Neural cell (in vitro differentiated cells): ENCODE results near the gene IQCK. TPM values are rescaled to one million over a fixed set of nuclear protein-coding genes. Genes with fewer than 3 reads are reported as not detected.

Experiments used
- H2AFZ ChIP-seq: fragments of 200-600, 300-800 bp; sonication (generic), shearing (Covaris generic); 2 replicates; pipeline ENCODE4 v1.6.0; 2014; ENCODE audit warnings: low read depth, mild to moderate bottlenecking, antibody characterized with exemption, low read length, moderate library complexity
- H3F3A ChIP-seq: fragments of 200-600 bp; shearing (Covaris generic); 2 replicates; pipeline ENCODE4 v1.6.1; 2016; ENCODE audit warnings: mild to moderate bottlenecking, moderate library complexity, mixed read lengths, antibody characterized with exemption, low read length; ENCODE audit not compliant: insufficient read depth, poor library complexity, severe bottlenecking
- H3K27ac ChIP-seq: fragments of 200-600, 300-800 bp; sonication (generic), shearing (Covaris generic); 2 replicates; pipeline ENCODE4 v1.5.1; 2014; ENCODE audit warnings: mild to moderate bottlenecking, low read length, moderate library complexity
- H3K27me3 ChIP-seq: fragments of 300-800, 200-600 bp; sonication (generic), shearing (Covaris generic); 2 replicates; pipeline ENCODE4 v1.6.0; 2014; ENCODE audit warnings: mild to moderate bottlenecking, low read depth, low read length, moderate library complexity; ENCODE audit not compliant: insufficient read depth
- H3K36me3 ChIP-seq: fragments of 300-800, 200-600 bp; sonication (generic), shearing (Covaris generic); 2 replicates; pipeline ENCODE4 v1.5.1; 2014; ENCODE audit warnings: mild to moderate bottlenecking, antibody characterized with exemption, low read length, moderate library complexity; ENCODE audit not compliant: insufficient read depth
- H3K4me2 ChIP-seq: fragments of 300-800, 200-600 bp; sonication (generic), shearing (Covaris generic); 2 replicates; pipeline ENCODE4 v1.6.0; 2014; ENCODE audit warnings: mild to moderate bottlenecking, low read length
- H3K4me3 ChIP-seq: fragments of 300-800, 200-600 bp; sonication (generic), shearing (Covaris generic); 2 replicates; pipeline ENCODE4 v1.5.1; 2014; ENCODE audit warnings: mild to moderate bottlenecking, low read length, moderate library complexity
- H3K79me2 ChIP-seq: fragments of 200-600 bp; shearing (Covaris generic); replicated peaks from 2 replicates; pipeline ENCODE4 v1.6.0; 2014; ENCODE audit warnings: mild to moderate bottlenecking, low read length, moderate library complexity; ENCODE audit not compliant: insufficient read depth
- H3K9ac ChIP-seq: fragments of 300-800, 200-600 bp; sonication (generic), shearing (Covaris generic); 2 replicates; pipeline ENCODE4 v1.6.1; 2016; ENCODE audit warnings: mild to moderate bottlenecking, low read length, mixed read lengths
- H3K9me2 ChIP-seq: fragments of 200-600 bp; shearing (Covaris generic); 2 replicates; pipeline ENCODE4 v1.6.1; 2016; ENCODE audit warnings: mild to moderate bottlenecking, low read length, mixed read lengths; ENCODE audit not compliant: insufficient read depth
- H3K9me3 ChIP-seq: fragments of 200-600, 300-800 bp; sonication (generic), shearing (Covaris generic); 2 replicates; pipeline ENCODE4 v1.6.1; 2016; ENCODE audit warnings: mild to moderate bottlenecking, mixed run types, low read length, moderate library complexity, mixed read lengths
- H4K20me1 ChIP-seq: fragments of 200-600 bp; shearing (Covaris generic); 2 replicates; pipeline ENCODE4 v1.6.1; 2016; ENCODE audit warnings: mild to moderate bottlenecking, mixed run types; ENCODE audit not compliant: insufficient read depth
- EP300 ChIP-seq: fragments of 450-650 bp; conservative IDR thresholded peaks from 2 replicates; pipeline ENCODE4 v1.6.1; 2014; ENCODE audit warnings: antibody characterized with exemption, mild to moderate bottlenecking, moderate library complexity; ENCODE audit not compliant: poor library complexity, severe bottlenecking
- EZH2 ChIP-seq: fragments of 200-600, 300-800 bp; shearing (Covaris generic), sonication (generic); IDR thresholded peaks from 2 replicates; pipeline ENCODE4 v1.6.1; 2014; ENCODE audit warnings: antibody characterized with exemption, low read length, borderline replicate concordance, mild to moderate bottlenecking; ENCODE audit not compliant: insufficient read depth, poor library complexity, severe bottlenecking
- MXI1 ChIP-seq: fragments of 450-650 bp; conservative IDR thresholded peaks from 2 replicates; pipeline ENCODE4 v1.6.1; 2014; ENCODE audit warnings: antibody characterized with exemption, mild to moderate bottlenecking; ENCODE audit not compliant: poor library complexity, severe bottlenecking
- POLR2AphosphoS5 ChIP-seq: IDR thresholded peaks from 2 replicates; pipeline ENCODE4 v1.6.1; 2012
- RAD21 ChIP-seq: fragments of 450-650 bp; conservative IDR thresholded peaks from 2 replicates; pipeline ENCODE4 v1.6.1; 2014; ENCODE audit warnings: antibody characterized with exemption, mild to moderate bottlenecking, moderate library complexity
- SMC3 ChIP-seq: fragments of 450-650 bp; conservative IDR thresholded peaks from 2 replicates; pipeline ENCODE4 v1.6.1; 2014; ENCODE audit warnings: antibody characterized with exemption, mild to moderate bottlenecking, moderate library complexity; ENCODE audit not compliant: poor library complexity
- TAF1 ChIP-seq: IDR thresholded peaks from 2 replicates; pipeline ENCODE4 v1.6.1; 2012; ENCODE audit warnings: low read depth
- polyA plus RNA-seq: library from polyadenylated mRNA; depleted of rRNA; stranded (reverse); fragments of >200 nt; gene quantifications from 2 replicates; pipeline ENCODE4 v1.2.3, GENCODE V29; 2014
- TF ChIP-seq, protein P1 (sequence below): fragments of 450-650 bp; IDR thresholded peaks from 2 replicates; pipeline ENCODE4 v1.5.1; 2014; ENCODE audit warnings: antibody characterized with exemption, mild to moderate bottlenecking, moderate library complexity; ENCODE audit not compliant: poor library complexity, severe bottlenecking
- TF ChIP-seq, protein P2 (sequence below): IDR thresholded peaks from 2 replicates; pipeline ENCODE4 v1.6.1; 2012; ENCODE audit warnings: borderline replicate concordance

IQCK gene
- polyA plus RNA-seq, 1 donor from 2014 or later: 10.2 TPM

DNA sequence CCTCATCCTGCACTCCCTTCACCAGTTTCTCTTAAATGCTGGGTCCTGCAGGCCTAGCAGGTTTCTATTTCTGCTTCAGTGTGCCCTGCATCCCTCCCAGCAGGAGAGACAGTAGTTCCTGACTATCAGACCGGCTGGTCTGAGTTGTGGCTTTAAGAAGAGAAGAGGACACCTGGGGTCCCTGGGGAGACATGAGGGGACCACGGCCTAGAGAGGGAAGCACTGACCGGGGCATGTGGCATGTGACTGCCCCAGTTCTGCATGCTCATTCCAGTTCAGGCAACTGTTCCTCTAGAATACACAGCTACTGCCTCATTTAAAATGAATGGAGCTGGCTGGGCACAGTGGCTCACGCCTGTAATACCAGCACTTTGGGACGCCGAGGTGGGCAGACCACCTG, 105.3 kb downstream of the IQCK start:
- TF ChIP-seq SMC3 (no peak), EZH2 (no peak), MXI1 (no peak), POLR2AphosphoS5 (no peak), TAF1 (no peak), RAD21 (no peak), EP300 (no peak)
- TF ChIP-seq, protein P1, sequence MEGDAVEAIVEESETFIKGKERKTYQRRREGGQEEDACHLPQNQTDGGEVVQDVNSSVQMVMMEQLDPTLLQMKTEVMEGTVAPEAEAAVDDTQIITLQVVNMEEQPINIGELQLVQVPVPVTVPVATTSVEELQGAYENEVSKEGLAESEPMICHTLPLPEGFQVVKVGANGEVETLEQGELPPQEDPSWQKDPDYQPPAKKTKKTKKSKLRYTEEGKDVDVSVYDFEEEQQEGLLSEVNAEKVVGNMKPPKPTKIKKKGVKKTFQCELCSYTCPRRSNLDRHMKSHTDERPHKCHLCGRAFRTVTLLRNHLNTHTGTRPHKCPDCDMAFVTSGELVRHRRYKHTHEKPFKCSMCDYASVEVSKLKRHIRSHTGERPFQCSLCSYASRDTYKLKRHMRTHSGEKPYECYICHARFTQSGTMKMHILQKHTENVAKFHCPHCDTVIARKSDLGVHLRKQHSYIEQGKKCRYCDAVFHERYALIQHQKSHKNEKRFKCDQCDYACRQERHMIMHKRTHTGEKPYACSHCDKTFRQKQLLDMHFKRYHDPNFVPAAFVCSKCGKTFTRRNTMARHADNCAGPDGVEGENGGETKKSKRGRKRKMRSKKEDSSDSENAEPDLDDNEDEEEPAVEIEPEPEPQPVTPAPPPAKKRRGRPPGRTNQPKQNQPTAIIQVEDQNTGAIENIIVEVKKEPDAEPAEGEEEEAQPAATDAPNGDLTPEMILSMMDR: no peak
- TF ChIP-seq, protein P2, sequence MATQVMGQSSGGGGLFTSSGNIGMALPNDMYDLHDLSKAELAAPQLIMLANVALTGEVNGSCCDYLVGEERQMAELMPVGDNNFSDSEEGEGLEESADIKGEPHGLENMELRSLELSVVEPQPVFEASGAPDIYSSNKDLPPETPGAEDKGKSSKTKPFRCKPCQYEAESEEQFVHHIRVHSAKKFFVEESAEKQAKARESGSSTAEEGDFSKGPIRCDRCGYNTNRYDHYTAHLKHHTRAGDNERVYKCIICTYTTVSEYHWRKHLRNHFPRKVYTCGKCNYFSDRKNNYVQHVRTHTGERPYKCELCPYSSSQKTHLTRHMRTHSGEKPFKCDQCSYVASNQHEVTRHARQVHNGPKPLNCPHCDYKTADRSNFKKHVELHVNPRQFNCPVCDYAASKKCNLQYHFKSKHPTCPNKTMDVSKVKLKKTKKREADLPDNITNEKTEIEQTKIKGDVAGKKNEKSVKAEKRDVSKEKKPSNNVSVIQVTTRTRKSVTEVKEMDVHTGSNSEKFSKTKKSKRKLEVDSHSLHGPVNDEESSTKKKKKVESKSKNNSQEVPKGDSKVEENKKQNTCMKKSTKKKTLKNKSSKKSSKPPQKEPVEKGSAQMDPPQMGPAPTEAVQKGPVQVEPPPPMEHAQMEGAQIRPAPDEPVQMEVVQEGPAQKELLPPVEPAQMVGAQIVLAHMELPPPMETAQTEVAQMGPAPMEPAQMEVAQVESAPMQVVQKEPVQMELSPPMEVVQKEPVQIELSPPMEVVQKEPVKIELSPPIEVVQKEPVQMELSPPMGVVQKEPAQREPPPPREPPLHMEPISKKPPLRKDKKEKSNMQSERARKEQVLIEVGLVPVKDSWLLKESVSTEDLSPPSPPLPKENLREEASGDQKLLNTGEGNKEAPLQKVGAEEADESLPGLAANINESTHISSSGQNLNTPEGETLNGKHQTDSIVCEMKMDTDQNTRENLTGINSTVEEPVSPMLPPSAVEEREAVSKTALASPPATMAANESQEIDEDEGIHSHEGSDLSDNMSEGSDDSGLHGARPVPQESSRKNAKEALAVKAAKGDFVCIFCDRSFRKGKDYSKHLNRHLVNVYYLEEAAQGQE: no peak
- no peak overlapping the region for H3K27ac ChIP-seq
- no peak overlapping the region for H3K9ac ChIP-seq
- no peaks in the 10 kb centered on the region for H4K20me1 ChIP-seq
- H3K9me2 ChIP-seq: no peaks in the 10 kb centered on the region
- no peaks in the 10 kb centered on the region for H3K79me2 ChIP-seq
- no peak overlapping the region for H3K4me3 ChIP-seq
- H3K36me3 ChIP-seq: no peaks in the 10 kb centered on the region
- H3F3A ChIP-seq: no peaks in the 10 kb centered on the region
- H3K4me2 ChIP-seq: no peak overlapping the region
- no peaks in the 10 kb centered on the region for H3K9me3 ChIP-seq
- no peak overlapping the region for H2AFZ ChIP-seq
- H3K27me3 ChIP-seq: no peaks in the 10 kb centered on the region

DNA sequence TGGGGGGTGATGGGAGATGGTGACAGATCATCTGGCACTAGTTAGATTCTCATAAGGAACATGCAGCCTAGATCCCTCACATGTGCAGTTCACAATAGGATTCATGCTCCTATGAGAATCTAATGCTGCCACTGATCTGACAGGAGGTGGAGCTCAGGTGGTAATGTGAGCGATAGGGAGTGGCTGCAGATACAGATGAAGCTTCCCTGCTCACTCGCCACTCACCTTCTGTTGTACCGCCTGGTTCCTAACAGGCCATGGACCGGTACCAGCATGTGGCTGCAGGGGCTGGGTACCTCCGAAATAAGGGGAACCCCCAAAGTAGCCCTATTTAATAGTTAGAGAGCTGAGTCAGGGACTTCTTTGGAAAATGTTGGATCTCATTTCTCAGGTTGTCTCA, 106.1 kb downstream of the IQCK start:
- no peak overlapping the region for H3K27ac ChIP-seq
- TF ChIP-seq, protein P1: no peak
- TF ChIP-seq MXI1 (no peak), EZH2 (no peak), RAD21 (no peak), TAF1 (no peak), SMC3 (no peak), EP300 (no peak), POLR2AphosphoS5 (no peak)
- TF ChIP-seq, protein P2: no peak

More for the DNA sequence above, 106.1 kb downstream of the IQCK start:
- no peaks in the 10 kb centered on the region for H3F3A ChIP-seq
- no peak overlapping the region for H3K4me3 ChIP-seq
- no peak overlapping the region for H3K4me2 ChIP-seq
- no peaks in the 10 kb centered on the region for H4K20me1 ChIP-seq
- H2AFZ ChIP-seq: no peak overlapping the region
- no peaks in the 10 kb centered on the region for H3K27me3 ChIP-seq
- no peaks in the 10 kb centered on the region for H3K79me2 ChIP-seq
- no peaks in the 10 kb centered on the region for H3K36me3 ChIP-seq
- no peaks in the 10 kb centered on the region for H3K9me3 ChIP-seq
- no peak overlapping the region for H3K9ac ChIP-seq
- no peaks in the 10 kb centered on the region for H3K9me2 ChIP-seq
